GM18907 (cell line): ENCODE data around the gene GRID1.

Source experiments
- ATAC-seq: cut with Tn5 transposase; IDR thresholded peaks from one replicate; pipeline ENCODE4 v1.9.1; 2021; ENCODE audit warnings: mild to moderate bottlenecking, moderate library complexity; ENCODE audit not compliant: unreplicated experiment

Gene GRID1

DNA sequence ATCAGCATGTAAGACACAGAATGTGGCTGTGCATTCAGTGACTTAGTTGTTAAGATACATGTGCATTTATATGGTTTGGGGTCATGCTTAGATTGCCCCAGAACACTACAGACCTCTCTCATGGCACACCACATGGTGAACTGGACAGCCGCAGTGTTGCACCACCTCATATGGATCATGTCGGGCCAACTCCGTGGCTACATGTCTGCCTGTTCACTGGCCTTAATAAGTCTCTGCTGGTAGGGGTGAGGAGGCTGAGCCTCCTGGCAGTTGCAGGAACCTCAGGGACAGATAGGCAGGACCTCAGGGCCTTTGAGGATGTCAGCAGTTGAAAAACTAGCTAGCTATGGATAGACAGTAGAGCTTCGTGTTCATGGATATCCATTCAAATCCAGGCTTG, 751.0 kb downstream of the GRID1 start:
- ATAC-seq: no peak

DNA sequence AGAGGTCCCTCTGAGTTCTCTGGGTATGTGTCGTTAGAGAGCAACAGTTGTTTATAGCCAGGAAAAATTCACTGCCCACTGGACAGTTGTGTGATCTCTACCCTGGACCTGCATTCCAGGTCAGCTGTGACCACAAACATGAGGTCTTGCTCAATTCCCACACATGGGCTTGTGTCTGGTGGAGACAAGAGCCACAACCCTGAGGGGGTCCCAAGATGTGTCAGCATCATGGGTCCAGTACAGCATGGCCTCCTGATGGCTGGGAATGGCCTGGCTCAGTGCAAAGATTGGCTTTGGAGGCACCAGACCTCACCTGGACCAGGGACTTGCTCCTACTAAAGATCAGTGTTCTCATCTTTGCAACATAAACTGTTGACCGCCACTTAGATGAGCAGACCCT, 751.6 kb downstream of the GRID1 start:
- no peak for ATAC-seq

DNA sequence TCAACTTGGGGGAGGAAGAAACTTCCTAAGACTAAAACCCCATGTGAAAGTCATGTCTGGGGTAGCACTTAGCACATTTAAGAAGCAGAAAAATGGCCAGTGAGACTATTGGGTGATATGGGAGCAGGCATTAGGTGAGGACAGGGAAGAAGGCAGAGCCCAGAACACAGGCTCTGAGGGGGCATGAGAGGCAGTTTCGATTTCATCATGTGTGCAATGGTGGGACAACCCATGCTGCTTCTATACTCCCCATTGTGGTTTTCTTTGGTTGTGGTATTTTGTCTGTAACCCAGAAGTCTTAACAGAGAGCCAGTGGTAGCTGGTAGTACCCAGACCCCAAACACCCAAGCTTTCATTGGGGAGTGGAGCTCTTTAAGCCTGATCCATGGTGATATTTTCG, 752.0 kb downstream of the GRID1 start:
- no peak for ATAC-seq

GRCh38 chr10:85613391-85613790, 753.2 kb downstream of the GRID1 start:
- ATAC-seq: no peak

DNA sequence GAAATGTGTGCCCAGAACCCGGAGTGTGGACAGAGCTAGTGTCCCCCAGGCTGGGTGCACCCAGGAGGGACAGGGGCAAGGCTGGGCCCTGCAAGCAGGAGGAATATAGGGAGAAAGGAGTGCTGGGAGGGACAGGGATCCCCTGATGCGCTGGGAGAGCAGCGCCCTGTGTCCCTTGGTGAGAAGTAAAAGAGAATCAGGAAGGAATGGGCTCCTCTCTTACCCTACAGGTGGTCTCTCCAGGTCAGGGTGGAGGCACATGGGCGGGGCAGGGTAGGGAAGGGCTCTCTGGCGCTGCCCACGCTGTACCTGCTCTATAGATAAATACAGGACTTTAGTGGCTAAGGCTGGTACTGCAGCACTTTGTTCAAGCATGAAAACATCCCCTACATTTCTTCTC, 753.8 kb downstream of the GRID1 start:
- peak; percentile 58 for ATAC-seq

DNA sequence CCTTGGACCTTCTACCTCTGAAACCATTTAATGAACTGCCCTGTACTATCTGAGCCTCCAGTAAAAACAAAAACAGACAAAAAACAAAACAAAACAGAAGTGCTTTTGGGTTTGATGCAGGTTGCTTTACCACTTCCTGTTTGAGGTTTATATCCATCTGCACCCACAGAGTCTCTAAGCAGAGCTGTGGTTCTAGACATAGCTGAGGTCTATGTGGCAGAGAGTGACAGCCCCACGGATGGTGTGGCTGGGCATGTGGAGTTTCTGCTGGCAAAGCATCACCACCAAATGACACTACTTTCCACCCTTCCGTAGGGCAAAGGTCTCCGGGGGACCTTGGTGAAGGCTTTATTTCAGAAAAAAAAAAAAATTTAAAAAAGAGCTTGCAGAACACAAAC, 754.2 kb downstream of the GRID1 start:
- peak; percentile 97 for ATAC-seq

- ATAC-seq: no peak
Observed at GRCh38 chr10:85611746-85612377, 754.7 kb downstream of the GRID1 start.

- no peak for ATAC-seq
Observed at GRCh38 chr10:85611093-85611740, 755.4 kb downstream of the GRID1 start.

- ATAC-seq: no peak
Observed at GRCh38 chr10:85610381-85611092, 756.1 kb downstream of the GRID1 start.

DNA sequence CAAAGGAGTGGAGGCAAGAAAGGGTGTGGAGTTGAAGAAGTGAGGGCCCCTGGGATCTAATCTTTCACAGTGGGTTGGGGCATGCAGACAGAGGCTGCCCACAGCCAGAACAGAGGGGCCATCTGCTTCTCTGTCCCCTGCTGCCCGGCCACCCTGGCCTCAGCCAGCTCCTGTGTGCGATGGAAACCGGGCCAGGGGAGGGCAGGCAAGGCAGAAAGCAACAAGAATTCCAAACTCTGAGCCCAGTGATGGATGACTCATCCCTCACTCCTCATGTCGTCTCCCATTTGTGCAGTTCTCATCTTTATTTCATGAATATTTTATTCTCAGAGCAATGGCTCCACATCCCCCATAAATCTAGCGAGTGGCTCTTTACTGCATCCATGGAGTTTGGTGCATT, 757.1 kb downstream of the GRID1 start:
- ATAC-seq: no peak

DNA sequence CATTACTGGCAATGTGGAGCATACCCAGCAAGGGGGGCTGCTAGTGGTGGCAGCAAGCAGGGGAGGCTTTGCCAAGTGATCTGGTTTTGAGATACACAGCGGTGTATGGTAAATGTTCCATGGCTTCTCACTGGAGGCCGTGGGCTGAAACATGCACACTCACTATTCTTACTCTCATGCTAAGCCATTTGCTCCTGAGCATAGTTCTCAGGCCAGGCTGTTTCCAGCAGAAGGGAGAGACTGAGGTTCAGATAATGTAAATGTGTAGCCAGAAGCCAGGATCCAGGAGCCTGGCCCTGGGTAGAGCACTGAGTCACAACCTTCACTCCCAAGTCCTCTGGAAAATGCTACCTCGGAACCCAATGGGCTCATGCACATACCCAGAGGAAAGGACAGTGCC, 757.9 kb downstream of the GRID1 start:
- ATAC-seq: no peak

- no peak for ATAC-seq
Observed at GRCh38 chr10:85607043-85607695, 759.4 kb downstream of the GRID1 start.

- ATAC-seq: no peak
Observed at GRCh38 chr10:85606401-85606800, 760.2 kb downstream of the GRID1 start.

DNA sequence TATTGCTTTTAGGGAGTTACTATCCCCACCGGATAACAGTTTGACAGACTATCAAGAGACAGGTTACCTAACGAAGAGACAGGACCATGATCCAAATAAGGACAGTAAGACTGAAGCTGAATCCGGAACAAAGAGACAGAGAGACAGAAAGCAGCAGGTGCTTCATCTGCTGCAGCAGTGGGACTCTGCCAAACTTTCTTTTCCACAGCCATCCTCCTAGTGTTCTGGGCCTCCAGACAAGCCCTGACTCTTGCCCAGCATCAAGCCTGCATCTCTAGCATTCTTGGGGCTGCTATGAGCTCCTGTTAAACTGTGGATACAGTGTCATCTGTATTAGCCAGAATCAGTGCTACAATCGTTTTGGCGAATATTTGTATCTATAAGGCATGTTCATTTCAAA, 761.7 kb downstream of the GRID1 start:
- ATAC-seq: no peak

GRCh38 chr10:85604136-85604725, 762.4 kb downstream of the GRID1 start:
- no peak for ATAC-seq

DNA sequence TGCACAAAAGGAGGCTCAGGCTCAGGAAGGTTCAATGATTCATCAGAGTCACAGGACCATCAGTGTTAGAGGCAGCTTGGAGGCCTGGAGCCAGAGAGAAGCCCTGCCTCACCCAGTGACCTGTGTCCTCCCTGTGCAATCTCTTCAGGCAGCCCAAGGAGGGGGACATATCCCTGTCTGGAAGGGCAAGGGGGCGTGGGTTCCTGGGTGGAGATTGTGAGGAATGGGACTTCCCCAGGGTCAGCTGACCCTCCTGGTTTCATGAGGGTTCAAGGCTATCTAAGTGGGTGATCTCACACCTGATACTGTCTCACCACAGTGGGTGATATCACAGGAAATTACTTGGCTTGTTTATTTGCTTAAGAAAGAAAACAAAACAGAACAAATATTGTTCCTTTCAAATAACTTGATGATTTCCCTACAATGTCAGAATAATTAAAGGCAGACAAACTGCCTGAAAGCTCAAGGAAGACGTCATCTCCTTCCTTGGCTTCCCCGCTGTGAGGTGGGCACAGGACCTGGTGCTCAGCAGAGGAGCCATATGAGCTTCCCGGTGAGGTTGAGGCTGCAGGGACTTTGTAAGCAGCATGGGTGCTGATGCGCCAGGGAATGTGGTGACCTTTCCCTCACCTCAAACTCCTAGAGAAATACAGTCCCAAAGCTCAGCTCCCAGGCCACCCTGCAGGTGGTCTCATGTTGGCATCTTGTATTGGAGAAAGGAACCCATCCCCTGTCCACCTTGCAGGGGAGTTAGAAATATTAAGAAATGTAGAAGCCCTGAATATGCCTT, 763.2 kb downstream of the GRID1 start:
- ATAC-seq: no peak

DNA sequence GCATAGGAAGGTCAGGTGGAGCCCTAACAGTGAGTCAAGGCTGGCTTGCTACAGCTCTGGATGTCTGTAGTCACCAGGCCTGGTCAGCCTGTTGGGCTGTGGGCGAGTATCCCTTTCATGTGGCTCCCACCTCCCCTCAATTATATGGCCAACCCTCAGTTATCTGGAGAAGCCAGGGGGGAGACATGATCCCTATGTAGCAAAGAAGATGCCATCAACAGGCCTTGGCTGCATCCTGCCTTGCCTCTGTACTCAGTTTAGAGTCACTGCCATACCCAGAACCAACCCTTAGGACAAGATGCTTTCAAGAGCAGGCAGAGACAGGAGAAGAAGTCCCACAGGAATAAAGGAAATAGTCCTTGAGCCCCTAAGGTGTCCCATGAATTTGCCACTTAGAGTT, 763.9 kb downstream of the GRID1 start:
- ATAC-seq: no peak

- ATAC-seq: no peak
Observed at GRCh38 chr10:85602306-85602705, 764.3 kb downstream of the GRID1 start.

GRCh38 chr10:85601526-85601925, 765.1 kb downstream of the GRID1 start:
- ATAC-seq: no peak

GRCh38 chr10:85600744-85601081, 765.9 kb downstream of the GRID1 start:
- no peak for ATAC-seq
